Measurements from ENCODE around the gene PPP1R36. TPM values are rescaled to one million over a fixed set of nuclear protein-coding genes. Genes with fewer than 3 reads are reported as not detected.

Gene PPP1R36
- polyA plus RNA-seq, 3 donors: 0.38 TPM; not detected in 2

- Histone ChIP-seq H3K4me3 (replicated peaks in 1 of 3; ENCODE audit: low read depth in 2 of 3, low read length in 3 of 3) (peak overlapping the region in 1 of 3 experiments; percentile 87), H3K4me2 (replicated peaks; ENCODE audit: extremely low read depth, low read length, poor library complexity, severe bottlenecking) (peak overlapping the region; percentile 26), H3K4me1 (ENCODE audit: control insufficient read depth in 1 of 2, insufficient read depth in 2 of 2, low read length in 2 of 2) (peaks cover 31 to 46% of the 10 kb centered on the region in 2 donors), H3K79me2 (ENCODE audit: insufficient read depth, low read length) (peaks cover 47% of the 10 kb centered on the region), H3K27me3 (ENCODE audit: control insufficient read depth in 2 of 2, insufficient read depth in 2 of 2, low read length in 2 of 2) (no peaks in the 10 kb centered on the region), H3K27ac (ENCODE audit: low read depth in 1 of 2, low read length in 2 of 2) (no peak overlapping the region), H4K20me1 (ENCODE audit: insufficient read depth, low read length) (peaks cover 16% of the 10 kb centered on the region), H2AFZ (ENCODE audit: insufficient read depth, low read depth, low read length, poor library complexity, severe bottlenecking) (no peak overlapping the region), H3K9me3 (replicated peaks in 1 of 2; ENCODE audit: control insufficient read depth in 1 of 2, insufficient read depth in 1 of 2, low read length in 2 of 2) (no peaks in the 10 kb centered on the region), H3K36me3 (replicated peaks in 1 of 2; ENCODE audit: control insufficient read depth in 1 of 2, insufficient read depth in 2 of 2, low read length in 2 of 2) (no peaks in the 10 kb centered on the region), H3K9ac (ENCODE audit: insufficient read depth, low read length, poor library complexity, severe bottlenecking) (no peak overlapping the region)
- Mint-ChIP-seq H3K36me3 (peaks cover 0 to 12% of the 10 kb centered on the region in 2 donors), H3K4me1 (peaks cover 38% of the 10 kb centered on the region), H3K9me3 (no peaks in the 10 kb centered on the region), H3K27ac (peak overlapping the region in 2 of 7 donors; percentile 55 to 56), H3K27me3 (ENCODE audit: low read depth in 3 of 3) (no peaks in the 10 kb centered on the region), H3K4me3 (peak overlapping the region; percentile 7 to 13)
- intact Hi-C loops (cut with micrococcal nuclease): loop anchor here in 1 of 2 donors (10.0 kb wide), 1 partner anchor 153 kb away; no protein-coding TSS in a partner anchor
- TF ChIP-seq CTCF (IDR thresholded peaks at IDR 0.05): no peak
- DNase-seq: peak in 1 of 3 donors; percentile 22
- WGBS (ENCODE audit: insufficient coverage): 49% methylated on average over 7 of the region's 8 CpGs
These were observed 48.2 kb upstream of the PPP1R36 start for GRCh38 chr14:64501411-64502171.

GRCh38 chr14:64502456-64502855, 47.3 kb upstream of the PPP1R36 start:
- Histone ChIP-seq H3K9ac (ENCODE audit: insufficient read depth, low read length, poor library complexity, severe bottlenecking) (peak overlapping the region; percentile 99), H2AFZ (ENCODE audit: insufficient read depth, low read depth, low read length, poor library complexity, severe bottlenecking) (peak overlapping the region; percentile 95), H3K4me1 (ENCODE audit: control insufficient read depth in 1 of 2, insufficient read depth in 2 of 2, low read length in 2 of 2) (peaks cover 40 to 55% of the 10 kb centered on the region in 2 donors), H3K4me2 (replicated peaks; ENCODE audit: extremely low read depth, low read length, poor library complexity, severe bottlenecking) (peak overlapping the region; percentile 91), H4K20me1 (ENCODE audit: insufficient read depth, low read length) (peaks cover 25% of the 10 kb centered on the region), H3K4me3 (replicated peaks in 1 of 3; ENCODE audit: low read depth in 2 of 3, low read length in 3 of 3) (peak overlapping the region; percentile 49 to 91 (median 87)), H3K36me3 (replicated peaks in 1 of 2; ENCODE audit: control insufficient read depth in 1 of 2, insufficient read depth in 2 of 2, low read length in 2 of 2) (no peaks in the 10 kb centered on the region), H3K9me3 (replicated peaks in 1 of 2; ENCODE audit: control insufficient read depth in 1 of 2, insufficient read depth in 1 of 2, low read length in 2 of 2) (no peaks in the 10 kb centered on the region), H3K27me3 (ENCODE audit: control insufficient read depth in 2 of 2, insufficient read depth in 2 of 2, low read length in 2 of 2) (no peaks in the 10 kb centered on the region), H3K27ac (ENCODE audit: low read depth in 1 of 2, low read length in 2 of 2) (peak overlapping the region in 1 of 2 donors; percentile 99), H3K79me2 (ENCODE audit: insufficient read depth, low read length) (peaks cover 56% of the 10 kb centered on the region)
- Mint-ChIP-seq H3K9me3 (no peaks in the 10 kb centered on the region), H3K4me3 (peak overlapping the region; percentile 93 to 96), H3K27ac (peak overlapping the region; percentile 93 to 99 (median 97)), H3K36me3 (peaks cover 0 to 12% of the 10 kb centered on the region in 2 donors), H3K27me3 (ENCODE audit: low read depth in 3 of 3) (no peaks in the 10 kb centered on the region), H3K4me1 (peaks cover 46% of the 10 kb centered on the region)
- intact Hi-C loops (cut with micrococcal nuclease): loop anchor here in 1 of 2 donors (10.0 kb wide), 1 partner anchor 152 kb away; no protein-coding TSS in a partner anchor
- no peak for TF ChIP-seq CTCF (IDR thresholded peaks at IDR 0.05)
- DNase-seq: no peak
- 60% methylated on average over 1 of the region's 6 CpGs for WGBS (ENCODE audit: insufficient coverage)
